ENCODE measurements around the gene CSTPP1.

CSTPP1 gene

GRCh38 chr11:46907606-46908005, 29.0 kb upstream of the CSTPP1 start:
- no peak overlapping the region for H3K4me2 ChIP-seq (ENCODE audit: low read length)
- H3F3A ChIP-seq (ENCODE audit: control insufficient read depth, insufficient read depth) = no peaks in the 10 kb centered on the region
- no peaks in the 10 kb centered on the region for H4K20me1 ChIP-seq (ENCODE audit: control insufficient read depth, insufficient read depth, low read depth, low read length)
- no peaks in the 10 kb centered on the region for H3K9me2 ChIP-seq (replicated peaks; ENCODE audit: control insufficient read depth, low read length)
- TF ChIP-seq CTCF (IDR thresholded peaks at IDR 0.05; ENCODE audit: low read depth, low read length, poor library complexity, severe bottlenecking) = no peak
- no peaks in the 10 kb centered on the region for H3K9me3 ChIP-seq (ENCODE audit: control insufficient read depth, insufficient read depth, low read length)
- H3K27ac ChIP-seq (ENCODE audit: low read depth, low read length) = no peak overlapping the region
- H3K4me3 ChIP-seq (ENCODE audit: low read length) = no peak overlapping the region
- H3K79me2 ChIP-seq (ENCODE audit: control insufficient read depth, low read length) = no peaks in the 10 kb centered on the region
- no peaks in the 10 kb centered on the region for H3K36me3 ChIP-seq (ENCODE audit: control insufficient read depth, low read length)
- no peaks in the 10 kb centered on the region for H3K27me3 ChIP-seq (ENCODE audit: control insufficient read depth, low read length)
- peaks cover 11% of the 10 kb centered on the region for H3K4me1 ChIP-seq (ENCODE audit: control insufficient read depth, low read length)

- no peaks in the 10 kb centered on the region for H4K20me1 ChIP-seq (ENCODE audit: control insufficient read depth, insufficient read depth, low read depth, low read length)
- no peaks in the 10 kb centered on the region for H3F3A ChIP-seq (ENCODE audit: control insufficient read depth, insufficient read depth)
- H3K27ac ChIP-seq (ENCODE audit: low read depth, low read length) = no peak overlapping the region
- TF ChIP-seq CTCF (IDR thresholded peaks at IDR 0.05; ENCODE audit: low read depth, low read length, poor library complexity, severe bottlenecking) (no peak), EZH2phosphoT487 (IDR thresholded peaks at IDR 0.05; ENCODE audit: borderline replicate concordance, low read length) (no peak)
- peaks cover 15% of the 10 kb centered on the region for H3K27me3 ChIP-seq (ENCODE audit: control insufficient read depth, low read length)
- no peaks in the 10 kb centered on the region for H3K79me2 ChIP-seq (ENCODE audit: control insufficient read depth, low read length)
- no peaks in the 10 kb centered on the region for H3K9me2 ChIP-seq (replicated peaks; ENCODE audit: control insufficient read depth, low read length)
- H3K9me3 ChIP-seq (ENCODE audit: control insufficient read depth, insufficient read depth, low read length) = no peaks in the 10 kb centered on the region
- no peaks in the 10 kb centered on the region for H3K36me3 ChIP-seq (ENCODE audit: control insufficient read depth, low read length)
- peaks cover 28% of the 10 kb centered on the region for H3K4me1 ChIP-seq (ENCODE audit: control insufficient read depth, low read length)
- H3K4me3 ChIP-seq (ENCODE audit: low read length) = no peak overlapping the region
- H3K4me2 ChIP-seq (ENCODE audit: low read length) = no peak overlapping the region
Measured at GRCh38 chr11:46912526-46913150, 23.9 kb upstream of the CSTPP1 start.

GRCh38 chr11:46913484-46913883, 23.1 kb upstream of the CSTPP1 start:
- H3K79me2 ChIP-seq (ENCODE audit: control insufficient read depth, low read length) = no peaks in the 10 kb centered on the region
- H3K9me3 ChIP-seq (ENCODE audit: control insufficient read depth, insufficient read depth, low read length) = no peaks in the 10 kb centered on the region
- H3K36me3 ChIP-seq (ENCODE audit: control insufficient read depth, low read length) = no peaks in the 10 kb centered on the region
- H3F3A ChIP-seq (ENCODE audit: control insufficient read depth, insufficient read depth) = no peaks in the 10 kb centered on the region
- no peaks in the 10 kb centered on the region for H3K9me2 ChIP-seq (replicated peaks; ENCODE audit: control insufficient read depth, low read length)
- H3K4me2 ChIP-seq (ENCODE audit: low read length) = no peak overlapping the region
- TF ChIP-seq CTCF (IDR thresholded peaks at IDR 0.05; ENCODE audit: low read depth, low read length, poor library complexity, severe bottlenecking) (no peak), EZH2phosphoT487 (IDR thresholded peaks at IDR 0.05; ENCODE audit: borderline replicate concordance, low read length) (no peak)
- H3K4me1 ChIP-seq (ENCODE audit: control insufficient read depth, low read length) = peaks cover 31% of the 10 kb centered on the region
- H4K20me1 ChIP-seq (ENCODE audit: control insufficient read depth, insufficient read depth, low read depth, low read length) = no peaks in the 10 kb centered on the region
- H3K27me3 ChIP-seq (ENCODE audit: control insufficient read depth, low read length) = peaks cover 19% of the 10 kb centered on the region
- H3K27ac ChIP-seq (ENCODE audit: low read depth, low read length) = no peak overlapping the region
- no peak overlapping the region for H3K4me3 ChIP-seq (ENCODE audit: low read length)

All from DOHH2 (cell line).